ENCODE results near the gene GOLGA5.
"Not testable (repeated sequence)": the region's sequence is repeated elsewhere in the genome, so short reads cannot be mapped to it uniquely, and the experiment has no call there.

Gene GOLGA5

GRCh38 chr14:92793709-92794546 is at the start of gene GOLGA5:
Gene GOLGA5 (plus strand): TSS chr14:92794305. CDS start chr14:92797438, 3,133 bp downstream.
- intact Hi-C loops (cut with micrococcal nuclease), result loop anchor here (5.0 to 10.0 kb wide), 2 partner anchors 92 to 279 kb away; partner anchors contain the start of gene RIN3
- H3K4me3 Mint-ChIP-seq, result peak within 1 kb of the TSS; percentile 91
- peaks cover 54% of the 10 kb centered on the region for H3K4me1 Mint-ChIP-seq (ENCODE audit: low read depth)
- no peaks in the 10 kb centered on the region for H3K27me3 Mint-ChIP-seq
- peak within 1 kb of the TSS; percentile 98 for H3K27ac Mint-ChIP-seq
- peaks cover 26% of the 10 kb centered on the region for H3K36me3 Mint-ChIP-seq (ENCODE audit: low read depth)
- H3K9me3 Mint-ChIP-seq, result peaks cover 19% of the 10 kb centered on the region

GRCh38 chr14:92747701-92748258 is 46.3 kb upstream of the GOLGA5 start:
- Mint-ChIP-seq H3K4me1 (ENCODE audit: low read depth) (peaks cover 59% of the 10 kb centered on the region), H3K36me3 (ENCODE audit: low read depth) (peaks cover 54% of the 10 kb centered on the region), H3K27me3 (peaks cover 67% of the 10 kb centered on the region), H3K27ac (peak overlapping the region; percentile 93), H3K9me3 (peaks cover 8% of the 10 kb centered on the region), H3K4me3 (peak overlapping the region; percentile 82)
- intact Hi-C loops (cut with micrococcal nuclease), result loop anchor here (2.0 to 5.0 kb wide), 2 partner anchors 35 kb away; no protein-coding TSS in a partner anchor

GRCh38 chr14:92748259-92749016 is 45.7 kb upstream of the GOLGA5 start, which contains the start of gene LGMN:
Gene LGMN (minus strand): TSS chr14:92748627. CDS start chr14:92732786, 15,841 bp downstream.
- intact Hi-C loops (cut with micrococcal nuclease), result loop anchor here (2.0 to 5.0 kb wide), 2 partner anchors 34 to 36 kb away; no protein-coding TSS in a partner anchor
- Mint-ChIP-seq H3K4me3 (peak within 1 kb of the TSS; percentile 82), H3K9me3 (peaks cover 14% of the 10 kb centered on the region), H3K4me1 (ENCODE audit: low read depth) (peaks cover 65% of the 10 kb centered on the region), H3K27me3 (peaks cover 64% of the 10 kb centered on the region), H3K36me3 (ENCODE audit: low read depth) (peaks cover 50% of the 10 kb centered on the region), H3K27ac (peak within 1 kb of the TSS; percentile 93)

GRCh38 chr14:92750222-92750728 is 43.8 kb upstream of the GOLGA5 start:
- Mint-ChIP-seq H3K4me1 (ENCODE audit: low read depth) (peaks cover 72% of the 10 kb centered on the region), H3K4me3 (peak overlapping the region; percentile 37), H3K27ac (peak overlapping the region; percentile 61), H3K27me3 (peaks cover 59% of the 10 kb centered on the region), H3K9me3 (peaks cover 24% of the 10 kb centered on the region), H3K36me3 (ENCODE audit: low read depth) (peaks cover 47% of the 10 kb centered on the region)
- intact Hi-C loops (cut with micrococcal nuclease), result not testable (repeated sequence)

- no peak overlapping the region for H3K4me3 Mint-ChIP-seq
- H3K27ac Mint-ChIP-seq, result no peak overlapping the region
- peaks cover 71% of the 10 kb centered on the region for H3K4me1 Mint-ChIP-seq (ENCODE audit: low read depth)
- H3K27me3 Mint-ChIP-seq, result peaks cover 52% of the 10 kb centered on the region
- intact Hi-C loops (cut with micrococcal nuclease), result no loop called here
- peaks cover 32% of the 10 kb centered on the region for H3K9me3 Mint-ChIP-seq
- peaks cover 40% of the 10 kb centered on the region for H3K36me3 Mint-ChIP-seq (ENCODE audit: low read depth)
Measured at GRCh38 chr14:92750994-92751400, 43.1 kb upstream of the GOLGA5 start.

- Mint-ChIP-seq H3K27ac (peak overlapping the region; percentile 83), H3K4me3 (no peak overlapping the region), H3K9me3 (peaks cover 32% of the 10 kb centered on the region), H3K27me3 (peaks cover 43% of the 10 kb centered on the region), H3K4me1 (ENCODE audit: low read depth) (peaks cover 63% of the 10 kb centered on the region), H3K36me3 (ENCODE audit: low read depth) (peaks cover 31% of the 10 kb centered on the region)
- intact Hi-C loops (cut with micrococcal nuclease), result no loop called here
Measured at GRCh38 chr14:92751819-92752218, 42.3 kb upstream of the GOLGA5 start.

GRCh38 chr14:92753250-92753649 is 40.9 kb upstream of the GOLGA5 start:
- Mint-ChIP-seq H3K27me3 (peaks cover 29% of the 10 kb centered on the region), H3K27ac (peak overlapping the region; percentile 83), H3K4me1 (ENCODE audit: low read depth) (peaks cover 55% of the 10 kb centered on the region), H3K4me3 (no peak overlapping the region), H3K36me3 (ENCODE audit: low read depth) (peaks cover 17% of the 10 kb centered on the region), H3K9me3 (peaks cover 32% of the 10 kb centered on the region)
- intact Hi-C loops (cut with micrococcal nuclease), result no loop called here

- no peak overlapping the region for H3K4me3 Mint-ChIP-seq
- H3K4me1 Mint-ChIP-seq (ENCODE audit: low read depth), result peaks cover 46% of the 10 kb centered on the region
- peaks cover 16% of the 10 kb centered on the region for H3K27me3 Mint-ChIP-seq
- peak overlapping the region; percentile 58 for H3K27ac Mint-ChIP-seq
- peaks cover 14% of the 10 kb centered on the region for H3K36me3 Mint-ChIP-seq (ENCODE audit: low read depth)
- intact Hi-C loops (cut with micrococcal nuclease), result no loop called here
- peaks cover 34% of the 10 kb centered on the region for H3K9me3 Mint-ChIP-seq
Measured at GRCh38 chr14:92754966-92755365, 39.1 kb upstream of the GOLGA5 start.

- peaks cover 34% of the 10 kb centered on the region for H3K9me3 Mint-ChIP-seq
- peak overlapping the region; percentile 58 for H3K27ac Mint-ChIP-seq
Measured at GRCh38 chr14:92755495-92755894, 38.6 kb upstream of the GOLGA5 start.

GRCh38 chr14:92756446-92756845 is 37.7 kb upstream of the GOLGA5 start:
- H3K36me3 Mint-ChIP-seq (ENCODE audit: low read depth), result peaks cover 14% of the 10 kb centered on the region
- peaks cover 34% of the 10 kb centered on the region for H3K9me3 Mint-ChIP-seq
- peaks cover 48% of the 10 kb centered on the region for H3K4me1 Mint-ChIP-seq (ENCODE audit: low read depth)
- intact Hi-C loops (cut with micrococcal nuclease), result no loop called here
- no peak overlapping the region for H3K27ac Mint-ChIP-seq
- no peak overlapping the region for H3K4me3 Mint-ChIP-seq
- peaks cover 17% of the 10 kb centered on the region for H3K27me3 Mint-ChIP-seq

More at GRCh38 chr14:92755495-92755894, 38.6 kb upstream of the GOLGA5 start:
- H3K36me3 Mint-ChIP-seq (ENCODE audit: low read depth), result peaks cover 14% of the 10 kb centered on the region
- H3K4me3 Mint-ChIP-seq, result no peak overlapping the region
- peaks cover 48% of the 10 kb centered on the region for H3K4me1 Mint-ChIP-seq (ENCODE audit: low read depth)
- intact Hi-C loops (cut with micrococcal nuclease), result no loop called here
- H3K27me3 Mint-ChIP-seq, result peaks cover 13% of the 10 kb centered on the region

GRCh38 chr14:92759300-92759678 is 34.8 kb upstream of the GOLGA5 start:
- peaks cover 19% of the 10 kb centered on the region for H3K27me3 Mint-ChIP-seq
- intact Hi-C loops (cut with micrococcal nuclease), result no loop called here
- peaks cover 7% of the 10 kb centered on the region for H3K36me3 Mint-ChIP-seq (ENCODE audit: low read depth)
- H3K4me3 Mint-ChIP-seq, result no peak overlapping the region
- H3K4me1 Mint-ChIP-seq (ENCODE audit: low read depth), result peaks cover 48% of the 10 kb centered on the region
- peaks cover 25% of the 10 kb centered on the region for H3K9me3 Mint-ChIP-seq
- peak overlapping the region; percentile 46 for H3K27ac Mint-ChIP-seq

- H3K9me3 Mint-ChIP-seq, result peaks cover 22% of the 10 kb centered on the region
- intact Hi-C loops (cut with micrococcal nuclease), result no loop called here
- peak overlapping the region; percentile 46 for H3K27ac Mint-ChIP-seq
- H3K27me3 Mint-ChIP-seq, result peaks cover 19% of the 10 kb centered on the region
- H3K36me3 Mint-ChIP-seq (ENCODE audit: low read depth), result peaks cover 4% of the 10 kb centered on the region
- peaks cover 51% of the 10 kb centered on the region for H3K4me1 Mint-ChIP-seq (ENCODE audit: low read depth)
- no peak overlapping the region for H3K4me3 Mint-ChIP-seq
Measured at GRCh38 chr14:92759679-92760523, 34.2 kb upstream of the GOLGA5 start.

- Mint-ChIP-seq H3K4me1 (ENCODE audit: low read depth) (peaks cover 49% of the 10 kb centered on the region), H3K36me3 (ENCODE audit: low read depth) (no peaks in the 10 kb centered on the region), H3K27ac (peak overlapping the region; percentile 46), H3K4me3 (no peak overlapping the region), H3K9me3 (peaks cover 16% of the 10 kb centered on the region), H3K27me3 (peaks cover 19% of the 10 kb centered on the region)
- intact Hi-C loops (cut with micrococcal nuclease), result no loop called here
Measured at GRCh38 chr14:92760524-92760805, 33.6 kb upstream of the GOLGA5 start.

Measured in dendritic cell treated with granulocyte-macrophage colony-stimulating factor and Interleukin-4, amounts not matched to agents 40 ng/mL and 50 ng/mL, for 4 days (primary cell).